ENCODE data around the gene WDR53. TPM values are rescaled to one million over a fixed set of nuclear protein-coding genes. Genes with fewer than 3 reads are reported as not detected.

WDR53 gene
- polyA plus RNA-seq, 1 donor from 2014 or later, result 4.3 TPM

GRCh38 chr3:196544491-196544992 is 23.8 kb downstream of the WDR53 start:
- H3K36me3 ChIP-seq (ENCODE audit: insufficient read depth, low read length), result no peaks in the 10 kb centered on the region
- no peaks in the 10 kb centered on the region for H4K20me1 ChIP-seq (ENCODE audit: insufficient read depth)
- no peaks in the 10 kb centered on the region for H3K79me2 ChIP-seq (replicated peaks; ENCODE audit: insufficient read depth, low read length)
- no peak overlapping the region for H2AFZ ChIP-seq (ENCODE audit: low read depth, low read length)
- no peak overlapping the region for H3K27ac ChIP-seq (ENCODE audit: low read length)
- no peak overlapping the region for H3K9ac ChIP-seq (ENCODE audit: low read length)
- no peaks in the 10 kb centered on the region for H3F3A ChIP-seq (ENCODE audit: insufficient read depth, low read length, poor library complexity, severe bottlenecking)
- H3K27me3 ChIP-seq (ENCODE audit: insufficient read depth, low read depth, low read length), result no peaks in the 10 kb centered on the region
- no peak overlapping the region for H3K4me3 ChIP-seq (ENCODE audit: low read length)
- TF ChIP-seq POLR2AphosphoS5 (IDR thresholded peaks at IDR 0.05) (no peak), TAF1 (IDR thresholded peaks at IDR 0.05; ENCODE audit: low read depth) (no peak), MXI1 (conservative IDR thresholded peaks at IDR 0.05; ENCODE audit: poor library complexity, severe bottlenecking) (no peak), REST (IDR thresholded peaks at IDR 0.05; ENCODE audit: borderline replicate concordance) (no peak), RAD21 (conservative IDR thresholded peaks at IDR 0.05) (no peak), SMC3 (conservative IDR thresholded peaks at IDR 0.05; ENCODE audit: poor library complexity) (no peak), CTCF (IDR thresholded peaks at IDR 0.05; ENCODE audit: poor library complexity, severe bottlenecking) (no peak), EZH2 (IDR thresholded peaks at IDR 0.05; ENCODE audit: borderline replicate concordance, insufficient read depth, low read length, poor library complexity, severe bottlenecking) (no peak), EP300 (conservative IDR thresholded peaks at IDR 0.05; ENCODE audit: poor library complexity, severe bottlenecking) (no peak)
- H3K4me2 ChIP-seq (ENCODE audit: low read length), result no peak overlapping the region
- peaks cover 2% of the 10 kb centered on the region for H3K9me3 ChIP-seq (ENCODE audit: low read length)
- H3K9me2 ChIP-seq (ENCODE audit: insufficient read depth, low read length), result no peaks in the 10 kb centered on the region

- Histone ChIP-seq H3F3A (ENCODE audit: insufficient read depth, low read length, poor library complexity, severe bottlenecking) (no peaks in the 10 kb centered on the region), H2AFZ (ENCODE audit: low read depth, low read length) (no peak overlapping the region), H3K79me2 (replicated peaks; ENCODE audit: insufficient read depth, low read length) (no peaks in the 10 kb centered on the region), H4K20me1 (ENCODE audit: insufficient read depth) (no peaks in the 10 kb centered on the region), H3K4me2 (ENCODE audit: low read length) (no peak overlapping the region), H3K9me2 (ENCODE audit: insufficient read depth, low read length) (no peaks in the 10 kb centered on the region), H3K36me3 (ENCODE audit: insufficient read depth, low read length) (no peaks in the 10 kb centered on the region), H3K9ac (ENCODE audit: low read length) (no peak overlapping the region), H3K27me3 (ENCODE audit: insufficient read depth, low read depth, low read length) (no peaks in the 10 kb centered on the region), H3K9me3 (ENCODE audit: low read length) (no peaks in the 10 kb centered on the region), H3K4me3 (ENCODE audit: low read length) (no peak overlapping the region), H3K27ac (ENCODE audit: low read length) (no peak overlapping the region)
- no peak for TF ChIP-seq RAD21 (conservative IDR thresholded peaks at IDR 0.05)
- no peak for TF ChIP-seq EP300 (conservative IDR thresholded peaks at IDR 0.05; ENCODE audit: poor library complexity, severe bottlenecking)
- no peak for TF ChIP-seq SMC3 (conservative IDR thresholded peaks at IDR 0.05; ENCODE audit: poor library complexity)
- TF ChIP-seq CTCF (IDR thresholded peaks at IDR 0.05; ENCODE audit: poor library complexity, severe bottlenecking), result no peak
- TF ChIP-seq EZH2 (IDR thresholded peaks at IDR 0.05; ENCODE audit: borderline replicate concordance, insufficient read depth, low read length, poor library complexity, severe bottlenecking), result no peak
- TF ChIP-seq REST (IDR thresholded peaks at IDR 0.05; ENCODE audit: borderline replicate concordance), result no peak
- TF ChIP-seq TAF1 (IDR thresholded peaks at IDR 0.05; ENCODE audit: low read depth), result no peak
Observed at GRCh38 chr3:196541684-196542445, 26.5 kb downstream of the WDR53 start.
